Neural crest cell (in vitro differentiated cells): ENCODE results near the gene PACC1. TPM values are rescaled to one million over a fixed set of nuclear protein-coding genes. Genes with fewer than 3 reads are reported as not detected.

Experiments
- DNase-seq: peaks from one replicate; pipeline ENCODE4 v3.0.0; 2021; ENCODE audit warnings: low read depth, mixed read lengths, low spot score
- H3K27ac Mint-ChIP-seq: one replicate; pipeline ENCODE4 v1.8.0; 2021; ENCODE audit warnings: mild to moderate bottlenecking, mixed read lengths; ENCODE audit not compliant: unreplicated experiment
- H3K27me3 Mint-ChIP-seq: 2 replicates; pipeline ENCODE4 v1.8.0; 2021; ENCODE audit warnings: low read depth, mild to moderate bottlenecking, mixed read lengths
- H3K36me3 Mint-ChIP-seq: 2 replicates; pipeline ENCODE4 v1.8.0; 2021; ENCODE audit warnings: low read depth, mild to moderate bottlenecking, mixed read lengths
- H3K4me1 Mint-ChIP-seq: 2 replicates; pipeline ENCODE4 v1.8.0; 2021; ENCODE audit warnings: mixed read lengths
- H3K4me3 Mint-ChIP-seq: one replicate; pipeline ENCODE4 v1.8.0; 2021; ENCODE audit warnings: mild to moderate bottlenecking, mixed read lengths
- H3K9me3 Mint-ChIP-seq: 2 replicates; pipeline ENCODE4 v1.8.0; 2021; ENCODE audit warnings: mixed read lengths
- CTCF ChIP-seq: fragments of 200-600 bp; sonication (generic); conservative IDR thresholded peaks from 2 replicates; pipeline ENCODE4 v1.5.0; 2021; ENCODE audit warnings: antibody characterized with exemption, mild to moderate bottlenecking
- total RNA-seq: library from RNA; stranded (reverse); gene quantifications from 2 replicates; pipeline ENCODE4 v1.2.1, GENCODE V29; 2021

Gene PACC1
- total RNA-seq, 1 donor from 2014 or later = 28.3 TPM

DNA sequence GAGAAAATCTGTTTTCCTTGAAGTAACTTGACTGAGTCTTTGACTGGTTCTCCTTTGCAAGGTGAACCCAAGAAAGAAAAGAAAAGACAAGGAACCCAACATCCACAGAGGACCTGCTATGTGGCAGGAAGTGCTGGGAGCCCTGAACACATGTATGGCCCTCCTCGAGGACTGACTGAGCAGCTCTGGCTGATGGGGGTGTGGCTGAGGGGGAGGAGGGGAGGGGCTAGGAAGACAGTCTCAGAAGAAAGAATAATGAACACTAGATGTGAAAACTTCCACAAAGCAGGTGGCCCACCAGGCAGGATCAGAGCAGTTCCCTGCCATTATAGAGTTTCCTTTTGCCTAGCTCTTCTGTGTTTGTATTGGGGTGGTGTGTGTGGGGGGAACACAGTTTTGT lies 44.1 kb upstream of the PACC1 start:
- peaks cover 12% of the 10 kb centered on the region for H3K4me1 Mint-ChIP-seq
- DNase-seq = no peak

DNA sequence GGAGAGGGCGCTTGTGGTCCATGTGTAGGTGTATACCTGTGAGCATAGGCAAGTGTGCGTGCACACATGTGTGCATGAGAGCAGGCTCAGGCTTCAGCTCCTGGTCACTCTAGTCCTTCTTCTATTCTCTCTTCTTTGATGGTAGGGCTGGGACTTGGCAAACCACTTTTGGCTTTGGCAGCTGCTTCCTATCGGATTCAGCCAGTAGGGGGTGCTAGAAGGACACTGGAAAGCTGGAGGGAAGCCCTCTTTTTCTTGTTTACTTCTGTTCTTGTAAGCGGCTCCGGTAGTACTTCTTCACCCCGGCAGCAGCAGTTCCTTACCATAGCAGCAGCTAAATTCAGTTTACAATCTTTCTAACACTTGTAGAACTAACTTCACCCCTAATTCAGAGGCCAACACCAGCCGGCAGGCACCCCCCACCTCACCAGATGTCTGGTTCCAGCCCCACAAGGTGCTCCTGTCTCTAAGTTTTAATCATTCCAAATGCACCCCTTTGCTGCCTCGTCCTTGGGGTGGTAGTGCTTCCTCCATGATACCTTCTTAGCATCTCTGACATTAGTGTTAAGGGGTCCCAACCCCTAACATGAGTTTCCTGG lies 43.2 kb upstream of the PACC1 start:
- peak; percentile 75 for TF ChIP-seq CTCF
- H3K36me3 Mint-ChIP-seq = no peaks in the 10 kb centered on the region
- no peak overlapping the region for H3K27ac Mint-ChIP-seq
- H3K4me3 Mint-ChIP-seq = no peak overlapping the region
- H3K4me1 Mint-ChIP-seq = peaks cover 15% of the 10 kb centered on the region
- H3K9me3 Mint-ChIP-seq = no peaks in the 10 kb centered on the region
- H3K27me3 Mint-ChIP-seq = no peaks in the 10 kb centered on the region
- DNase-seq = peak; percentile 67

More for the DNA sequence above, 44.1 kb upstream of the PACC1 start:
- Mint-ChIP-seq H3K36me3 (no peaks in the 10 kb centered on the region), H3K27me3 (no peaks in the 10 kb centered on the region), H3K9me3 (no peaks in the 10 kb centered on the region), H3K4me3 (no peak overlapping the region), H3K27ac (no peak overlapping the region)
- no peak for TF ChIP-seq CTCF

DNA sequence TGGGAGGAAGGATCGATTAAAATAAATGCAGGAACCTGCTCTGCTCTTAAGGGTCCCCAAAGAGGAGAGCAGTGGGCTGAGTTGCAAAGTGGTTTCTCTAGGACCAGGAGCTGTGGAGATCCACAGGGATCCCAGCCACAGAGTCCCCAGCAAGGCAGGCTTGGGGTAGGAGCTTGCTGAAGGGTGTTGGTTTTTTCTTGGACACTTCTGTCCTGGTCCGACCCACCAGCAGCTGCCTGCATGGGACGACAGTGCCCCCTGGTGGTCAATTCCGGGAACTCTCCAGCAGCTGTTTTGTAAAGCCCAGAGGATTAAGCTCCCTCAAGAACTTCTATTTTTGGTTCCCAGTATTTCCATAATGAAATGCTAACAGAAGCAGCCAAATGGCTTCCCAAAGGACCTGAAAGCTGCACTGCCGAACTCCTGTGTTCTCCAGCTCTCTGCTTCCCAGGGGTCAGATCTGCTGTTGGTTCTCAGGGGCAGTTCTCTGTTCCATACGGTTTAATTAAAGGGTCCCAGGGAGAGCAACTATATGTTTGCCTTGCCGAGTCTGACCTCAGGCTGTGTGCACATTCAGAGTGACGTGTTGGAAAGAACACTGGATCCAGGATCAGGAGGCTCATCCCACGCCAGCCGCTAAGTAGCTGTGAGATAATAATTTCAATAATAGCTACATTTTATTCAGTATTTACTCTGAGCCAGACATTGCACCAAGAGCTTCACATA lies 41.3 kb upstream of the PACC1 start:
- peak; percentile 98 for TF ChIP-seq CTCF
- Mint-ChIP-seq H3K4me1 (peaks cover 12% of the 10 kb centered on the region), H3K4me3 (no peak overlapping the region)

DNA sequence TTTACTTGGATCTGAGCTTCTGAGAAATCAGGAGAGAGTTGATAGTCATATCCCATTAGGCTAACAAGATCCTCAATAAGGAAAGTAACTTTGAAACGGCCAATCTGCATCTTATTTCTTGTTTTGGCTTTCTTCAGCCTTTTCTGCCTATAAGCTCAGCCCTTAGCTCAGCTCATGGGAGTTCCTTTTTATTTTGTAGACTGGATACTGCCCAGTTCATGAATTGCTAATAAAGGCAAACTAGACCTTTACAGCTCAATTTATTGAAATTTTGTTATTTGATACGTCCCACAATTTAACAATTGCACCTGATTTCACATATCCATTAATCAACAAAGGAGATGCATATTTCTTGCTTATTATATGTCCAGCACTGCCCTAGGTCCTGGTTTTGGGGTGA lies 40.7 kb upstream of the PACC1 start:
- Mint-ChIP-seq H3K27ac (peak overlapping the region; percentile 12), H3K9me3 (no peaks in the 10 kb centered on the region), H3K36me3 (no peaks in the 10 kb centered on the region), H3K4me3 (no peak overlapping the region), H3K27me3 (no peaks in the 10 kb centered on the region), H3K4me1 (peaks cover 12% of the 10 kb centered on the region)
- DNase-seq = no peak
- TF ChIP-seq CTCF = no peak

More for the DNA sequence above, 41.3 kb upstream of the PACC1 start:
- peak; percentile 96 for DNase-seq
- H3K27ac Mint-ChIP-seq = peak overlapping the region; percentile 12
- no peaks in the 10 kb centered on the region for H3K27me3 Mint-ChIP-seq
- H3K36me3 Mint-ChIP-seq = no peaks in the 10 kb centered on the region
- H3K9me3 Mint-ChIP-seq = no peaks in the 10 kb centered on the region

- no peak overlapping the region for H3K27ac Mint-ChIP-seq
- DNase-seq = no peak
- no peak overlapping the region for H3K4me3 Mint-ChIP-seq
- H3K36me3 Mint-ChIP-seq = no peaks in the 10 kb centered on the region
- H3K4me1 Mint-ChIP-seq = peaks cover 12% of the 10 kb centered on the region
- H3K27me3 Mint-ChIP-seq = no peaks in the 10 kb centered on the region
- TF ChIP-seq CTCF = no peak
- H3K9me3 Mint-ChIP-seq = no peaks in the 10 kb centered on the region
Observed at GRCh38 chr1:212454741-212455140, 40.1 kb upstream of the PACC1 start.
